ENCODE measurements around the gene AKNA.

The AKNA gene

DNA sequence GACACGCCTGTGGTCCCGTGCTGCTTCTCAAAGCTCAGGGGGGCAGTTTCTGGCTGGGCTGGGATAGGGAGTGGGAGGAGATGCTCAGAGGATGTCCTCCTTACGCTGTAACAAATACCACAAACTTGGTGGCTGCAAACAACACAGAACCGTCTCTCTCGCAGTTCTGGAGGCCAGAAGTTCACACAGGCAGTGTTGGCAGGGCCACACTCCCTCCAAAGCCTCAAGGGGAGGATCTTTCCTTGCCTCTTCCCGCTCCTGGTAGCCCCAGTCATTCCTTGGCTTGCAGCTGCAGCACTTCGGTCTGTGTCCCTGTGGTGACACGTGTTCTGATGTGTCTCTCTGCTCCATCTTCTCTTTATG is 75.3 kb downstream of the AKNA start:
- H3K4me3 ChIP-seq (ENCODE audit: low read depth, low read length), result no peak overlapping the region
- in situ Hi-C loops (cut with HindIII; ENCODE audit: low sequenced_read_pairs), result no loop called here
- TF ChIP-seq CTCF (IDR thresholded peaks at IDR 0.05; ENCODE audit: low read depth, low read length), result no peak
- no peak for DNase-seq (ENCODE audit: low read depth, low spot score)

- no peak for TF ChIP-seq CTCF (IDR thresholded peaks at IDR 0.05; ENCODE audit: low read depth, low read length)
- DNase-seq (ENCODE audit: low read depth, low spot score), result no peak
- no peak overlapping the region for H3K4me3 ChIP-seq (ENCODE audit: low read depth, low read length)
- in situ Hi-C loops (cut with HindIII; ENCODE audit: low sequenced_read_pairs), result no loop called here
Observed at GRCh38 chr9:114311571-114312512, 75.9 kb downstream of the AKNA start.

DNA sequence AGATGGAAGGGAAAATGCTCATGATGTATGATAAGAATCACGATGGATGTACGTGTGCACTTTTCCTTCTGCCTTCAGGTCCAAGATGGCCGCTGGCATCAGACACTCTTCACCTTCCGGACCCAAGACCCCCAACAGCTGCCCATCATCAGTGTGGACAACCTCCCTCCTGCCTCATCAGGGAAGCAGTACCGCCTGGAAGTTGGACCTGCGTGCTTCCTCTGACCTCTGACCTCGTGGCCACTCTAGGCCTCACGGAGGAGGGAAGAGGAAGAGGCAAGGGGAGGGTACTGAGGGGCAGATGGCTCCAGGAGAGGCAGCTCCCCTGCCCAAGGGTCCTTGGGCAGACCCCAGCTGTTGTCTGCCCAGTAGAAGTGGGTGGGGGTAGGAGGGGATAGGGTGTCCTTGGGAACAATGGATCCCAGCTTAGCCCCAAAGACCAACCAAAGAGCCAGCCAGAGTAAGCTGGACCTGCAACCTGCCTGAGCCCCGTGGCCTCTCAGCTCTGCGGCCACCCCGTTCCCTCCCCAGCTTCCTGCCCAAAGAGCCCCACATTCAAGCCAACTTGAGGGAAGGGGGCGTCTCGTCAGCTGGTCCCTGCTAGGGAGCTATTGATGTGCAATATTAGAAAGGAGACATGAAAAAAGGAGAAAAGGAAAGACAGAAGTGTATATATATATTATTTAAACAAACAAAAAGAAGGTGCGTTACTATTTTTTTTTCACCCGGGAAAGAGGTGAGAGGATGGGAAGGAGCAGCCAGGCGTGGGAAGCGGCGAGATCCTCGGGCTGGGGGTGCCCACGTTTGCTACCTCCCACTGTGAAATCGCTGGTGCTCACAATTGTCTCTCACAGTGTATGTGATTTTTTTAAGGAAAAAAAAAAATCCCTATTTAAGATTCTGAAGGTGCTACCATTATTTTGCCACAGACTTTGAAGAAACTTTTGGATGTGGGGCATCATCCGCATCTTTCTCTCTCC is 77.0 kb downstream of the AKNA start:
- H3K4me3 ChIP-seq (ENCODE audit: low read depth, low read length), result no peak overlapping the region
- TF ChIP-seq CTCF (IDR thresholded peaks at IDR 0.05; ENCODE audit: low read depth, low read length), result no peak
- no peak for DNase-seq (ENCODE audit: low read depth, low spot score)
- in situ Hi-C loops (cut with HindIII; ENCODE audit: low sequenced_read_pairs), result no loop called here

DNA sequence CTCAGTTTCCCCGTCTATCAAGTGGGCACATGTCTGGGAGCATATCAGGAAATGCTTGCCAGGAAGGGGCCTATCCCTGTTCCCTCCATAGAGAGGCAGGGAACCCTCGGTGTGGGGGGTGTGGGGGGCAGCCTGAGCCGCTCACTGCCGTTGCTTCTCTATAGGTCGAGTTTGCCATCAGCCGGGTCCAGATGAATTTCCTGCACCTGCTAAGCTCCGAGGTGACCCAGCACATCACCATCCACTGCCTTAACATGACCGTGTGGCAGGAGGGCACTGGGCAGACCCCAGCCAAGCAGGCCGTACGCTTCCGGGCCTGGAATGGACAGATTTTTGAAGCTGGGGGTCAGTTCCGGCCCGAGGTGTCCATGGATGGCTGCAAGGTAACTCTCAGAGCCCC is 78.7 kb downstream of the AKNA start:
- no peak for TF ChIP-seq CTCF (IDR thresholded peaks at IDR 0.05; ENCODE audit: low read depth, low read length)
- no peak overlapping the region for H3K4me3 ChIP-seq (ENCODE audit: low read depth, low read length)
- in situ Hi-C loops (cut with HindIII; ENCODE audit: low sequenced_read_pairs), result no loop called here
- DNase-seq (ENCODE audit: low read depth, low spot score), result no peak

- no peak for DNase-seq (ENCODE audit: low read depth, low spot score)
- in situ Hi-C loops (cut with HindIII; ENCODE audit: low sequenced_read_pairs), result no loop called here
- no peak overlapping the region for H3K4me3 ChIP-seq (ENCODE audit: low read depth, low read length)
- no peak for TF ChIP-seq CTCF (IDR thresholded peaks at IDR 0.05; ENCODE audit: low read depth, low read length)
Observed at GRCh38 chr9:114308361-114308950, 79.3 kb downstream of the AKNA start.

- H3K4me3 ChIP-seq (ENCODE audit: low read depth, low read length), result no peak overlapping the region
- no peak for TF ChIP-seq CTCF (IDR thresholded peaks at IDR 0.05; ENCODE audit: low read depth, low read length)
- peak; percentile 8 for DNase-seq (ENCODE audit: low read depth, low spot score)
- in situ Hi-C loops (cut with HindIII; ENCODE audit: low sequenced_read_pairs), result no loop called here
Observed at GRCh38 chr9:114307899-114308267, 79.9 kb downstream of the AKNA start.

Measured in astrocyte of the spinal cord (primary cell).